Stimulated activated CD8-positive, alpha-beta memory T cell treated with anti-CD3 and anti-CD28 coated beads, Interleukin-7, amount 100 ng/mL, for 4 hours (primary cell): Measurements from ENCODE around the gene CNTNAP5.

ENCODE experiments used
- DNase-seq, 2 donors: peaks; one replicate each; pipeline ENCODE4 v3.0.0-alpha.2; 2020; ENCODE audit warnings: low read depth in 2 of 2

Gene CNTNAP5

DNA sequence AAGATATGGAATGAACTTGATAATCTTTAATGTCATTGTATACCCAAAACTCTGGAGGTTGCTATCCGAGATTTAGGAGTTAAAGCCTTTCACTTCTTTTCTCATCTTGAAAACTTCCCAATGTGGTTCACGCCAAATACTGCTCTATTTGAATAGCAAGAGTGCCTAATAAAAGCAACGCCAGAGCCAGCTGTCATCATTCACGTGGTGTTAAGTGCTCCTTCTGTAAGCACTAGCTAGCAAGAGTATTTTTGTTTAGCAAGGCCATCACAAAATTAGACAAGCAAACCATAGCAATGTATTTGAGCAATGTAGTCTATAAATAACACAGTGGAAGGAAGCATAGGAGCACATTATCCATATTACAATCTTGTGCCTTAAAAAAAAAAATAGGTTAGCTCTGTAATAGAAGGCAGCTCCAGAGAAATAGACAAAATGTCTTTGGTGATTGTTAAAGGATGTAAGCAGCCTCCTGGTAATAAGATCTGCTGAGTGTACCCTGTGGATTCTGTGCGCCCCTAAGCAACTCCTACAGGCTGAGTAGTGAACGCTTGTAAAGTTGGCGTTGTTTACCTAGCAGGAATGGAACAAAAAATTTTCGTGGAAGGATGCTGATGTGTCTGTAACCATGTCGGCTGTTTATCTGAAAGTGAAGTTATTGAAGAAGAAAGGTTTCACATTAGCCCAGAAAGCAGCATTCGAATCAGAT lies 518.0 kb downstream of the CNTNAP5 start:
- DNase-seq, result no peak

DNA sequence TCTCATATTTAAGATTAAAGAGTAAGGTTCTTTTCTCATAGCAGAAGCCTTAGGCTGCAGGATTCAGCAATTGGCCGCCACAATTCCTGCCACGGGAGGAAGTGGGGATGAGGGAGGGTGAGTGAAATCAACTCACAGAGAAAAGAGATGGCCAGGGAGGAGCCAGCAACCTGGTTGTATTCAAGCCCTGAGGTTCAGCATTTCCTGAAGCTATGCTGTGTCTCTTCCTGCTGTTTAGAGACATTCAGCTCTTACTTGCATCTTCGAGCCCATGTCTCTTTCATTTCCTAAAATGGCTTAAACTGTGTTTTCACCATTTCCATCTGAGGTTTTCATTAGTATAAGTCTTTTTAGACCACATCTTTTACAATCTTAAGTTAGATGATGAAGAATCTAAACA lies 522.6 kb downstream of the CNTNAP5 start:
- no peak for DNase-seq

DNA sequence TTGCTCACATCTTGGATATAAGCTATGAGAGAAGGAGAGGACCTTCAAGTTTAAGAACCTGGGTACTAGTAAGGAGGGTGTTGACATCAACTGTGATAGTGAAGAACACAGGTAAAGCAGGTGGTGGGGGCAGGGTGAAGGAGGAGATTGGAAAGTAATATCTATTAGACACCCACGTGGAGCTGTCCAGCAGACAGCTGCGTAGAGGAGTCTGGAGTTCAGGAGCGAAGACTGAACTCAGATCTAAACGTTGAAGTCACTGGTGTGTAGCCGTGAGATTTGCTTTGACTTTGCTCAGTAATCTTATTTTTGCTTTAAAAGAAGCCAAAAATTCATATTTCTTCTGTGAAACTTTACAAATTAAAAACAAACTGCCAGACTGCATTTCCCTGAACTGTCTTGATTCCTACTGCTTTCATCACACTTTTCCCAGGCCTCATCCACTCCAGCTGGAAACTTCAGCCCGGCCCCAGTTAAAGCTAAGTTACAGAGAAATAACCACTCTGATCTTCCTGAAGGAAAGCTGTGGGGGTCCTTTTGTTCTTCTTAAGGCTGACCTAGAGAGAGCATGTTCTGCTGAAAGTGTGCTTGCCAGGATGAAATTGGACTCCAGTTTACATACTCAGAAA lies 533.3 kb downstream of the CNTNAP5 start:
- DNase-seq, result no peak

DNA sequence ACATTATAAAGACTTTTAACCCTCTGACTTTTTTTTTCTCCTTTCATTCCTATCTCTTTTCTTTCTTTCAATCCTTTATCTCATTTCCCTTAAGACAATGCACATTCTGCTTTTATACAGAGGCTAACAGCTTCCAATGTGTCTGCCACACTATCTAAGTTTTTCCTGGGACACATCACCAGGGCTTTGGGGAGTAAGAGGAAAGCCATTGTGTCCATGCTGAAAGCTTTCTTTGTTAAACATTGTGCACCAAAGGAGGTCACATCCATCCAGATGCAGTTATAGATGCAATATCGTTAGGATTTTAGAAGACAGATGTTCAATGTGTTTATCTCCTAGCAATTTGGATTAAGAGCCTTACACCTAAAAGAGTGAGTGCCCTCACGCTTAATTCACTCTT lies 534.1 kb downstream of the CNTNAP5 start:
- no peak for DNase-seq

DNA sequence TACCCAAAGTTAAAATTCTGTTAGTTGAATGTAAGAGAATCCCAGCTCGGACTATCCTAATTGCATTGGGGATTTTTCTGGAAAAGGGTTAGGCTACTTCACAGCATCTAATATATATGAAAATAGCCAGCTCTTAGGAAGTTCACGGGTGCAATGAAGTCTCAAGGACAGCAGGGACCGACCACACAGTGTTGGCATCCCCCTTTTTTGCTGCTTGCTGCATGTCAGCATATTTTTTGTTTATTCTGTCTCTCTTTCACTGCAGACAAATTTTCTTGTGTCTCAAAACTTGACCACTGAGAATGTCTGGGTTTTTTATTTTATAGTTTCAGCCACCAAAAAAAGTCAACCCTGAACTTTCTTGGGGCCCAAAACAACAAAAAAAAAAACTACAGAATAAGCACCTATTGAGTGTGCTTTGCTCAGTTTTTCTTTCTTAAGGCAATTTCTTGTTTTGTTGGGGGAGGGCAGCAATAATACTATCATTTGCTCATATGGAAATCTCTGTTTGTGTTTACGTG lies 535.6 kb downstream of the CNTNAP5 start:
- no peak for DNase-seq

DNA sequence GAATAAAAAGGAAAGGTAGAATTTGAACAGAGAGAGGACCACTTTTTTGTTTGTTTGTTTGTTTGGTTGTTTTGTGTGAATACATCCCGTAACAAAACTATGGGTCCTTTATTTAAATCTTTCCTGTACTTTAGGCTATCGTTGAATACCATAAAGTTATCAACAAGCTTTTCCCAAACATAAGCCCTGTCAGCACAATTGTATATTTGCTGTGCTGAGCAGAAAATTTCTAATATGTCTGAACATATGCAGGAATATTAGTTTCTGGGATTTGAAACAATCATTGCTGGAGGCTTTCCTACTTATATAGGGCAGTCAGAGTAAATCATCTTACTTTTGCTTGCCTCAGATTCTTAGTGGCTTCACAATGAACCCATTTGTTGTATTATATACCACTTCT lies 536.4 kb downstream of the CNTNAP5 start:
- DNase-seq, result no peak

DNA sequence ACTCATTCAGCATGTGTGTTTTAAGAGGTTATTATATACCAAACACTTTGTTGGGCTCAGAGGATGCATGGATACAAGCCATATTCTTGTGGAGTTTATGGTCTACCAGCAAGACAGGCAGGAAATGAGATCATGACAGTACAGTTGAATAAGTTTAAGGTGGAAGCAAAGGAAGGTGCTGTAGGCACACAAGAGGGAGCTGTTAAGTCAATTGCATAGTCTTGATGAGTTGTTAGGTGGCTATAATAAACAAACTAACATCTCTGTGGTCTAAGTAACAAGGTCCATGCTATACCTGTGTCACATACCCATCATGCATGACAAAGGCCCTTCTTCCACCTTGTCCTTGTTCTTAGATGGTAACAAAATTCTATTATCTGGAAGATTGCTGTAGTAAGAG lies 538.3 kb downstream of the CNTNAP5 start:
- DNase-seq, result no peak

DNA sequence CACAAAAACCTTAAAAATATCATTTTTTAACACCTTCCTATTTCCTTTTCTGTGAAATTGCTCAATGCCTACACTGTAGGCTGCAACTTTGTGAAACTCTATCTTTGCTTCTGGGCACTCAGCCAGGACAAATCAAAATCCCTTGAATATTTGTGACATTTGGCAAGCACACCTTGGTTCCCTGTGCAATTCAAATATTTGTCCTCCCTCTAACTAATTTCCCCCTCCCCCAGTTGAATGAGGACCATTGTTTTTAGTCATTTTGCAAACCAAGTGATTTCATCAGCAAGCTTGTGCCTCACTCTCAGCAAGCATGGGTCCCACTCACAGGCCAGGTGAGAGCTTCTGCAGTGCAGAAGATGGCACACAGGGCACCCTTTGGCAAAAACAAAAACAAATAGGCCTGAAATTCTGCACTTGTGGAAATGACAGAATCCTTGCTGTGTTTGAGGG lies 541.5 kb downstream of the CNTNAP5 start:
- DNase-seq, result no peak

DNA sequence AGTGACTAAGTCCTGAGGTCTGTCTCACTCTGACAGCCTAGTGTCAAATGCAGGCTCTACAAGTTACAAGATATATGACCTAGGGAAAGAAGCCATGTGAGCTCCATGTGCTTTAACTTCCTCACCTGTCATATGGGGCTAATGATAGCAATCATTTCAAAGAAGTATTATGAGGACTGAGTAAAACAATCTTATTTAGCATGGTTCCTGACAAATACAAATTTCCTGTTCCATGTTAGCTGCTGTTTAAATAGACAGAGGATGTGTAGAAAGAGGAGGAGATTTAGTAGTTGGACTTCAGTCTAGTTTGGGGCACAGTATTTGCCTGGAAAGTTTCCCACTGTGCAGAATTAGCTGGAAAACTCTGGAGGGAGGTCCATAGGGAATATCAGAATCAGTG lies 545.8 kb downstream of the CNTNAP5 start:
- DNase-seq, result no peak

DNA sequence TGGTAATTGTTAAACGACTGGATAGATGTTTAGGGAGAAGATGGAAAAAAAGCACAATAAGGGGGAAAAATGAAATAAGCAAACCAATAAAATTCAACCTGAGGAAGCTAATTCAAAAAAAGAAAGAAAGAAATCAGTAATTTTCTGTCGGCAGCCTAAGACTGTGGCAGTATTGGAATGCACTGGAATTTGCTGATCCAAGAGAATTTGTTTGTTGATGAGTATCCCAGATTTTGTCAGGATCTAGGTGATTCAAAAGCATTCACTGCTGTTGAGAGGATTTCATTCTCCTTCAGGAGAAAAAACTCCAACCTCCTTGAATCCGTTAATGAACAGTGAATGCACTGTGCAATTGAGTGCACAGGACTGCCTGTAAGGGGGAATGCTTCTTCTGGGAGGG lies 546.7 kb downstream of the CNTNAP5 start:
- DNase-seq, result no peak

DNA sequence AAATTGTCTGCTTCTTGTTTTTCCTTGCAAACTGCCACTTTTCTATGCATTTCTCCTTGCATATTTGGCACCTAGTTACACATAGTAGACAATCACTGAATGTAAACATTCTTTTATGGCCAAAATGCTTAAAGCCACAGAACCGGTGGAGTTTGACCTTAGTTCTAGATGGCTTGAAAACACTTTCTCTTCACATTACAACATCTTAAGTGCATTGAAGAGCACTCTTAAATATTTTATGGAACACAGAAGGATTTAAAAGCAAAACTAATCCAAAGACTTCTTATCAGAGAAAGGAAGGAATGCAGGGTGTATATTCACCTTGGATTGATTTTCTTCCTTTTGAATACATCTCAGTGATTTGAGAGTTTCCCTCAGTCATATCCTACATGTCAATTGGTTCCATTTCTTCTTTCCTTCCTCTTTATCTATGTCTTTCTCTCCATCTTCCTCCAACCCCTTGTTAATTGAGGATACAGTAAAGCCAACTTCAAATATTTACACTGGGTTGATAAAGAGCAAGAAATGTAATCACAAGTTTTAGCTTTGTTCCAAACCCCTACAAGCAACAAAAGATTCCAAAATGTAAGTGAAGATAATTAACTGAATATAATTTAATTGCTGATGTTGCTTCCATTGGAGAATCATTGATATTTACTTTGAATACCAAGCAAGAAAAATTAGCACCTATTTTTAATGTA lies 548.0 kb downstream of the CNTNAP5 start:
- no peak for DNase-seq

DNA sequence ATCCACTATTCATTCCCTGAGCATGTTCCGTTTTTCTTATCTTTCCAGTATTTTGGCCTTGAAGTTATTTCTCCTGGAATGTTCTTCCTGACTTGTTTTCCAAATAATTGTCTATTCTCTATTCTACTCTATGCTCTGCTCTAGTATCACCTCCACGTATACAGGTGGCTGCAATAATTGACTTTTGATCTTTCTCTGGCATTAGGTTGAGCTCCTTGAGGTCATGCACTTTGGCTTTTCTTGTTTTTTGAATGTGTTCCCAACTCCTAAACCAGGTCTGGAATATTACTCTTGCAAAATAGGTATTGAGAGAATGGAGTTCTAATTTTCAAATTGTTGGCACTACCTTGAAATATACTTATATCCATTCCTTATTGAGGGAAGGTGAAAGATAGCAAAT lies 550.4 kb downstream of the CNTNAP5 start:
- DNase-seq, result no peak

DNA sequence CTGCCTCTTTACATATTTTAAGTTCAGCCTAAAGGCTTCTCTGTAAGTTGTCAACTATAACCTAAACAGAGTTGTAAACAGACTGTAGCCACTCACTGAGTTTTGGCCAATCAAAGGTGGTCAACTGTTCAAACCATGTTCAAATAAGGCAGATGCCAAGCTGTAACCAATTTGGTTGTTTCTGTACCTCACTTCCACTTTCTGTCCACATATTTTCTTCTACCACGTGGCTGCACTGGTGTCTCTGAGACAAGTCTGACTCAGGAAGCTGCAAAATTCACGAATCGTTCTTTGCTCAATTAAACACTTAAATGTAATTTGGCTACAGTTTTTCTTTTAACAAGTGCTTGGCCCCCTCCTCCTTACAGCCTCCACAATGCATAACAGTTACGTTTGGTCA lies 555.2 kb downstream of the CNTNAP5 start:
- DNase-seq, result no peak

DNA sequence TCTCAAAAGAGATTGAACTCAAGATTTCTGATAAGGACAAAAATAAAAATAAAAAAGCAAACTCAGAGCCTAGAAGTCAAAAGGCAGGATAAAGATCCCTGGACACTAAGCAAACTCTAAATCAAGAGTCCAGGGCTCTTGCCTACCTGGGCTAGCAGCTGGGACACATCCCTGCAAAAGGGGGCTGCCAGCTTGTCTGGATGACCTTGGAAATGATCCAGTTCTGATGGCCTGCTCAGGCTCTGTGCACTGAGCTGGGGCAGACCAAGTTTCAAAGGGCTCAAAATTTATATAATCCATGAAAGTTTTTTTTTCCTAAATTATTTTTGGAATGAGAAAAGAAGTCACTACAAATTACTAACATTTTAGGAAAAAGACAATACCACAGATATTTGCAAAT lies 557.3 kb downstream of the CNTNAP5 start:
- no peak for DNase-seq

DNA sequence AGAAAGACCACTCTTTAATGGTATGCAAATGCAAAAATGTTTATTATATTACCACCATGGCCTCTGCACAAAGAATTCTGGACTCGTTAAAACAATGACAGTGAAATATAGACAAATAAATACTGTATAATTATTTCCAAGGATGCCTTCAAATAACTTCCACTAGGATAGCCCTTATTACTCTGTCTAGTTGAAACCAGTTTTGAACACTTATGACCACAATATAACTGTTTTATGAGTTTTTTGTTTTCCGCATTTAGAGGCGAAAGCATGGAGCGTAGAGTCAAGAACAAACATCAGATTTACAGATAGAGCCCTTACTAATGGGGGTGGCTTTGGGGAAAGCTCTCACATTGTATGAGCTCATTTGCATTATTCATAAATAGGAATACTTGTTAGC lies 559.5 kb downstream of the CNTNAP5 start:
- DNase-seq, result no peak

DNA sequence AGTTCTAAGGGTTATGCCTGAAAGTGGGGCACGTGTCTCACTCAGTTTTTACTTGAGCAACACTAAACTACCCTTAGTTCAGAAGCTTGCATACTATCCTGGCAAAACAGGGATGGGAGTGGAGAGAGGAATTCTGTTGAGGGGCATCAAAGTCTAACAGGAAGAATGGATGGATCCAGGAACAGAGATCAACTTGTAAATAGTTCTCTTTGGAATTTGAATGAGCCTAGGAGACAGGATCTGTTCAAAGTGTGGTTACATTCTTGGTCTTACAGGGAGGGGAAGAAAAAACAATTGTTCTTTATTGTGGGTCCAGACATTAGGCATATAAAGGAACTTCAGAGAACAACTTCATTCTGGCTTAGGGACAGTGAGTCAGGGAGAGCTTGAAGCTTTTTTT lies 560.2 kb downstream of the CNTNAP5 start:
- DNase-seq, result no peak

DNA sequence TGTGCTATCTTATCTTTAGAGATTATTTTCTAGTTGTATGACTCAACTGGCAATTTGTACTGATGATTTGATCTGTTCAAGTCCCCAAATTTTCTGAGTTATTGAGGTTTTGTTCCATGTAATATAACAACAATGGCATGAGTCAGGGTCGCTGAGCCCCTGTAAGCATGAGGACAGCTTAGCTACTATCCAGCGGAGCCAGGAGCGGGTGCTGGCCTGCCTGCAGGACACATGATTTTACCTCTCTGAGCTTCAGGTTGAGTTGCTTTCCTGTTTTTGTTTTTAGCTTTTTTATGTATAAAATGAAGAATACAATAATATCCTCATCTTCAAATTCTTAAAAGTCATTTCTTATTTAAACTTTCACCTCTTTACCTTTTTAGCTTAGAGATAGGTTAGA lies 561.1 kb downstream of the CNTNAP5 start:
- no peak for DNase-seq

DNA sequence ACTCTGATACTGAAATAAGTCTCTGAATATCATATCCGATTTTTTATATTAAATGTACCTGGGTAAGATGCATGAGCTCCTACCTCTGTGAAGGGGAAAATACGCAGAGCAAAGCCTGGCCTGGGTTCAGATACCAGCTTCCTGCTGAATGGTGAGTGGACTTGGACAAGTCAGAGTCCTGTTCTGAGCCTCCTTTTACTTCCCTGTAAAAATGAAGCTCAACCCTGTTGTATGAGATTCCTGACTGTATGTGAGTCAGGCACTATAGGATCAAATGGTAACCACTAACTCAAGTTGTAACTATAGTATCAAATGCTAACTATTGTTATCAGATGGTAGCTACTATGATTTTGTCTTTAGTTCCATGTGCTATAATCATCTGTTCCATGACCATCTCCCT lies 561.7 kb downstream of the CNTNAP5 start:
- no peak for DNase-seq

DNA sequence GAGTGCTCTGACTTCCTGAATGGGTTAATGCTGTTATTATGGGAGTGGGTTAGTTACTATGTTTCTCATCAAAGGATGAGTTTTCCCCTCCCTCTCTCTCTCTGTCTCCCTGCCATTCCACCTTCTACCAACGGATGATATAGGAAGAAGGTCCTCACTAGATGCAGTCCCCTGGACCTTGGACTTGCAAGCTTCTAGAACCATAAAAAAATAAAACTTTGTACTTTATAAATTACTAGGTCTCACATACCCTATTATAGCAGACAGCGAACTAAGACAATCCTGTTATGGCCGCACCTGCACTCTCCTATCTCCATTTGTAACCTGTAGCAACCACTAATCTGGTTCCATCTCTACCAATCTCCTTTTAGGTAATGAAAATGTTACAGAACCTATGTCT lies 564.9 kb downstream of the CNTNAP5 start:
- DNase-seq, result no peak

DNA sequence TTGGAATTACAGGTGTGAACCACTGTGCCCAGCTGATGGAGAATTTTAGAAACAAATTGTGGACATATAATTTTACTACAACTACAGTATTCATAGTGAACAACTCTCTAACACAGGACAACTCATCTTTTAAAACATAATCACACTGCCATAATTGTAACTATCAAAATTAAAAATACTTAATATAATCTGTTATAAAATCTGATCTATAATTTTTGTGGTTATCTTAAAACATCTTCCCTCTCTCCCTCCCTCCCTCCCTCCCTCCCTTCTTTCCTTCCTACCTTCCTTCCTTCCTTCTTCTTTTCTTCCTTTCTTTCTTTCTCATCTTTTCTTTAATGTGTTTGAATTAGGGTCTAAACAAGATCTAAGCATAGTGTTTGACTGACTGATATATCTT lies 577.7 kb downstream of the CNTNAP5 start:
- DNase-seq, result no peak

DNA sequence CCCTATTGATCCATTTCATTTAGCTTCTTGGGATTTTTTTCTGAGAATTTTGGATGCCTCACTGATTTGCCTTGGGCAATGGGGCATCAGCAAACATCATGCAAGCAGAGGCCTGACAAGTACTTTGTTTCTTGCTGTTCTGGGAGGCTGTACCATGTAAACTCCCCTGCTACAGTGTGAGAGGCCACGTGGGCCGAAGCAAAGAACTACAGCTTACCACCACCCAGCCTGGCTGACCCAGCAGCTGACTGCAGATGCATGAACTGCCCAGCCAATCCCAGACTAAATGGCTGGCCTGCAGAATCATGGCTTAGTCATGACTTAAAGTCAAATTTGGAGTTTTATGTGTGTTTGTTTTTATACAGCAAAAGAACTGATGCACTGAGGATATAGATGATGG lies 579.9 kb downstream of the CNTNAP5 start:
- no peak for DNase-seq

DNA sequence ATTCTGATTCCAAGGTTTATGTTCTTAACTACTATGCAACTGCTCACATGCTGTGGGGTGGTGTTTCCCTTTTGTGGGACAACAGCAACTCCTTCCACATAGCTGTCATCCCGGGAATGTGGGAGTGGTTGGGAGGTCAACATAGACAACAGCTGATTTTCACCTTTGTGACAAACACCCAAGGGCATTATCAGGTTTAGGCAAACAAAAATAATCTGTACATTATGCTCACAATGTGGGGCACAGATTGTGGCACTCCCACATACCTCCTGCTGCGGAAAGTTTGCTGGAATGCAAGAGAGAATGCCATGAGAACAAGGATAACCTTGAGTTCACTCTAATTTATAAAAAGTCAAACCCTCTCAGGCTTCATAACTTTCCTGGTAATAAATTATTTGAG lies 582.6 kb downstream of the CNTNAP5 start:
- DNase-seq, result no peak

DNA sequence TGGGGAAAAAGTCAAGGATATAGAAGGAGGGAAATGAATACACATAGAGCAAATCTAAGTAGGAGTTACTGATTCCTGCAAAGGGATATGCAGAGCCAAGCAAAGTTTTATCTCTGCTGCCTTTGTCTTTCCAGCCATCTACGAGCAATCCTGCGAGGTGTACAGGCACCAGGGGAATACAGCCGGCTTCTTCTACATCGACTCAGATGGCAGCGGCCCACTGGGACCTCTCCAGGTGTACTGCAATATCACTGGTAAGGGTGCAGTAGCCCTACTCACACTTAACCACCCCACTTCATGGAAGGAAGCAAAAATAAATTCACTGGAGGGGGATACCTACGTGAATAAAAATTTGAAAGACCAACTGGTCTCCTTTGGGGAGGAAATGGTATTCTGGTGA lies 584.6 kb downstream of the CNTNAP5 start:
- no peak for DNase-seq
